ENCODE results near the gene DPM2. TPM values are rescaled to one million over a fixed set of nuclear protein-coding genes. Genes with fewer than 3 reads are reported as not detected.

DPM2 gene
- total RNA-seq, 2 donors from 2014 or later: 45.7 TPM

DNA sequence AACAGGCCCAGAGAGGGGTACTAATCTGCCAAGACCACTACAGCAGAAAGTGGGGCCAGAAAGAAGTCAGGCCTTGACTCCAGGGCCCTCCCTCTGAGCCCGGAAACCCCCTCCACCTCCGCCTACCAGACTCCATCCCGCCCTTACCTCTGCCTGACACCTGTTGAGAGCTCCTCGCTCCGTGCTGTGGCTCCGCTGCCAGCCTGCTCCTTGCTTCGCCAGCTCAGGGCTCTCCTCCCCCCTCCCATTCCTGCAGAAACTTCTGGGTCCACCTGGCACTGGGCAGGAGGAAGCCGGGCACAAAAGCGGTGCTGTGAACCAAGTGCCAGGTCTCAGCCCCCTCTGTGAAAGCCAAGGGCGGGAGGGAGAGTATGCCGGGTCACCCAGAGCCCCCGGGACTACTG lies 31.9 kb downstream of the DPM2 start:
- no peak for TF ChIP-seq CTCF (conservative IDR thresholded peaks at IDR 0.05)
- Histone ChIP-seq H3K27ac (ENCODE audit: low read depth, low read length) (no peak overlapping the region), H3K9me3 (ENCODE audit: control insufficient read depth, low read length) (no peaks in the 10 kb centered on the region), H3K27me3 (ENCODE audit: control insufficient read depth, insufficient read depth, low read length, poor library complexity, severe bottlenecking) (no peaks in the 10 kb centered on the region), H3K36me3 (ENCODE audit: control insufficient read depth, insufficient read depth, low read length) (no peaks in the 10 kb centered on the region), H3K4me3 (ENCODE audit: low read length) (no peak overlapping the region), H3K9ac (ENCODE audit: extremely low read depth, low read length, poor library complexity, severe bottlenecking) (no peak overlapping the region), H3K4me1 (ENCODE audit: control insufficient read depth, insufficient read depth, low read length) (no peaks in the 10 kb centered on the region)
- DNase-seq: no peak
- Mint-ChIP-seq H3K9me3 (no peaks in the 10 kb centered on the region), H3K27me3 (ENCODE audit: insufficient read depth) (no peaks in the 10 kb centered on the region), H3K4me3 (no peak overlapping the region), H3K27ac (no peak overlapping the region), H3K4me1 (peaks cover 14% of the 10 kb centered on the region), H3K36me3 (ENCODE audit: low read depth) (no peaks in the 10 kb centered on the region)
- WGBS, 2 experiments (ENCODE audit: insufficient coverage in 1 of 2, insufficient read length in 1 of 2): 91 to 96% methylated on average over 9 to 12 of the region's 12 CpGs

DNA sequence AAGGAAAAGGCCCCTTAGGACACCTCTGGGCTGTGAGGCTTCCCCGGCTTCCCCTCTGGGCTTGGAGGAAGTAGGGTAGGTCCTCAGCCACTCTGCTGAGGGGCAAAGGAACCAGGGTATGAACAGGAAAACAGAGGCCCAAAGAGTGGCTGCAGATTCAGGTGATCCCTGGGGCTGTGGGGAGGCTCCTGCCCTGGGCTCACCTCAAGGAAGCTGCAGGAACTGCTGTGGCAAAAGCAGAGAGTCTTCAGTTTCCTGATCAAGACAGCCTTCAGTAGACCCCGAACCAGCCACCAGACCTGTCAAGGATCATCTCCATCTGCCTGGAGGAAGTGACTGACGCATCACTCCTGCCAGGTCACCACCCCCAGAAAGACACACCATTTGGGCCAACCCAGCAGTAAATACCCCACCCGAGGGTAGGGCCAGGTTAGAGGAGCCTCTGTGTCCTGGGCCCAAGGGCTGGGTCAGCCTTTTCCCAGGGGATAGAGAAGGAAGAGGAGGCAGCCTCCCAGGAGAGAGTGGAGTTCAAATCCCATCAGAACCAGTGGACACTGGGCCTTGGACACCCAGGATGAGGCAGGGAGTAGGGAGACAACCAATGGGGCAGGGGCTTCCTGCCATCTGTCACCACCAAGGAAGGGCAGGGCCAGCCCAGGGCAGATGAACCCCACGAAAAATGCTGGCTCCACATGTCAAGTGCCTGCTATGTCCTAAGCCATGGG lies 32.5 kb downstream of the DPM2 start:
- no peaks in the 10 kb centered on the region for H3K36me3 ChIP-seq (ENCODE audit: control insufficient read depth, insufficient read depth, low read length)
- H3K9me3 ChIP-seq (ENCODE audit: control insufficient read depth, low read length): no peaks in the 10 kb centered on the region
- H3K9ac ChIP-seq (ENCODE audit: extremely low read depth, low read length, poor library complexity, severe bottlenecking): no peak overlapping the region
- Mint-ChIP-seq H3K27ac (peak overlapping the region; percentile 64), H3K4me1 (peaks cover 14% of the 10 kb centered on the region), H3K36me3 (ENCODE audit: low read depth) (no peaks in the 10 kb centered on the region), H3K9me3 (no peaks in the 10 kb centered on the region), H3K27me3 (ENCODE audit: insufficient read depth) (no peaks in the 10 kb centered on the region), H3K4me3 (no peak overlapping the region)
- WGBS, 2 experiments (ENCODE audit: insufficient coverage in 1 of 2, insufficient read length in 1 of 2): 91 to 100% methylated on average over 1 to 5 of the region's 5 CpGs
- no peak for DNase-seq
- H3K27ac ChIP-seq (ENCODE audit: low read depth, low read length): peak overlapping the region; percentile 29
- no peak for TF ChIP-seq CTCF (conservative IDR thresholded peaks at IDR 0.05)
- no peaks in the 10 kb centered on the region for H3K4me1 ChIP-seq (ENCODE audit: control insufficient read depth, insufficient read depth, low read length)
- no peaks in the 10 kb centered on the region for H3K27me3 ChIP-seq (ENCODE audit: control insufficient read depth, insufficient read depth, low read length, poor library complexity, severe bottlenecking)
- H3K4me3 ChIP-seq (ENCODE audit: low read length): no peak overlapping the region

GRCh38 chr9:127904561-127905003 lies 33.1 kb downstream of the DPM2 start:
- H3K4me1 ChIP-seq (ENCODE audit: control insufficient read depth, insufficient read depth, low read length): no peaks in the 10 kb centered on the region
- peak; percentile 69 for DNase-seq
- Mint-ChIP-seq H3K27me3 (ENCODE audit: insufficient read depth) (no peaks in the 10 kb centered on the region), H3K27ac (peak overlapping the region; percentile 64), H3K4me1 (peaks cover 14% of the 10 kb centered on the region), H3K36me3 (ENCODE audit: low read depth) (no peaks in the 10 kb centered on the region), H3K4me3 (no peak overlapping the region), H3K9me3 (no peaks in the 10 kb centered on the region)
- no peaks in the 10 kb centered on the region for H3K36me3 ChIP-seq (ENCODE audit: control insufficient read depth, insufficient read depth, low read length)
- H3K27ac ChIP-seq (ENCODE audit: low read depth, low read length): peak overlapping the region; percentile 29
- H3K9me3 ChIP-seq (ENCODE audit: control insufficient read depth, low read length): no peaks in the 10 kb centered on the region
- no peak overlapping the region for H3K9ac ChIP-seq (ENCODE audit: extremely low read depth, low read length, poor library complexity, severe bottlenecking)
- TF ChIP-seq CTCF (conservative IDR thresholded peaks at IDR 0.05): no peak
- no peaks in the 10 kb centered on the region for H3K27me3 ChIP-seq (ENCODE audit: control insufficient read depth, insufficient read depth, low read length, poor library complexity, severe bottlenecking)
- H3K4me3 ChIP-seq (ENCODE audit: low read length): no peak overlapping the region
- 73 to 80% methylated on average over 3 to 12 of the region's 12 CpGs for WGBS, 2 experiments (ENCODE audit: insufficient coverage in 1 of 2, insufficient read length in 1 of 2)

Measured in endodermal cell (in vitro differentiated cells).